Eye (tissue), 1 donor: Measurements from ENCODE around the gene PLCD1.
"Not testable (repeated sequence)": the region's sequence is repeated elsewhere in the genome, so short reads cannot be mapped to it uniquely, and the experiment has no call there.

ENCODE experiments used
- DNase-seq: peaks from one replicate; pipeline ENCODE4 v3.0.0-alpha.2; 2015

PLCD1 gene

GRCh38 chr3:38036286-38036685, 6.8 kb upstream of the PLCD1 start:
- no peak for DNase-seq

DNA sequence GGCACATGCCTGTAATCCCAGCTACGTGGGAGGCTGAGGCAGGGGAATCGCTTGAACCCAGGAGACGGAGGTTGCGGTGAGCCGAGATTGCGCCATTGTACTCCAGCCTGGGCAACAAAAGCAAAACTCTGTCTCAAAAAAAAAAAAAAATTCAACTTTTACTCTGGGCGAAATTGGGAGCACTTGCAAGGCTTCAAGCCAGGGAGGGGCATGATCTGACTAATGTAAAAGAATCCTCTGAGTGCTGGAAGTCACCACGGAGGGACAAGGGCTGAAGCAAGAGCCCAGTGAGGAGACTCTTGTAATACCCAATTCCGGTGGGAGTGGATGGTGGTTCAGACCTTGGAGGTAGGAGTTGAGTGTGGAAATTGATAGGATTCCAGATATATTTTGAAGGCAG, 4.9 kb upstream of the PLCD1 start:
- DNase-seq: not testable (repeated sequence)

DNA sequence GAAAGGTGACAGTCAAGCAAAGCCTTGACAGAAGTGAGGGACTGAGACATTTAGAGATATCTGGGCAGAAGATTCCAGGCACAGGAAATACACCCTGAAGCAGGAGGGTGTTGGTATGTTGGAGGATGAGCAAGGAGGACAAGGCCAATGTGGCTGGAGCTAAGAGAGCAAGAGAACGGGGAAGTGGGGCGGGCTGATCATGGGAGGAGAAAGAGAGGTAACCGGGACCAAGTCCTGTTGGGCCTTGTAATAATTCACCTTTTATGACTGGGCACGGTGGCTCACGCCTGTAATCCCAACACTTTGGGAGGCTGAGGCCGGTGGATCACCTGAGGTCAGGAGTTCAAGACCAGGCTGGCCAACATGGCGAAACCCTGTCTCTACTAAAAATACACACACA, 4.1 kb upstream of the PLCD1 start:
- DNase-seq: not testable (repeated sequence)

DNA sequence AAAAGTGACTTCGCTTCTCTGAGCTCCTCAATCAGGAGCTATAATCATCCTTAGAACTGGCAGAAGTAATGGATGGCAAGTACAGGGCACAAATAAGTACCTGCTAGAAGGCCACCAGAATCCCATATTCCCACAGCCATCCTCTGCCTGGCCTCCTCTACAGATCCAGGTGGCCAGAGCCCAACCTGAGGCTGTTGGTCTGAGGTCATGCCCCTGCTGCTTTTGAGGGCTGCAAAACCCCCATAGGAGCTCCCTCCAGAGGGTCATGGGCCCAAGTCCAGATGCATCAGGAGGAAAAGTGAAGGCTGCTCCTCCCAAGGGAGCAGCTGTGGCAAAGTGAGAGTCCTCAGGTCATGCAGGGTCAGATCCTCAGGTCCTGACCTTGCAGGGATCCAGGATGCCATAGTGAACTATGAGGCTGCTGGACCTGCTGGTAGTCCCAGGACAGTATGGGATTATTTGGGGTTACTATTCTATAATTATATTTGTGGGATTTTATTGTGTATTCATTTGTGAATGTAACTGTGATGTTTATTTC, 3.0 kb upstream of the PLCD1 start:
- no peak for DNase-seq

DNA sequence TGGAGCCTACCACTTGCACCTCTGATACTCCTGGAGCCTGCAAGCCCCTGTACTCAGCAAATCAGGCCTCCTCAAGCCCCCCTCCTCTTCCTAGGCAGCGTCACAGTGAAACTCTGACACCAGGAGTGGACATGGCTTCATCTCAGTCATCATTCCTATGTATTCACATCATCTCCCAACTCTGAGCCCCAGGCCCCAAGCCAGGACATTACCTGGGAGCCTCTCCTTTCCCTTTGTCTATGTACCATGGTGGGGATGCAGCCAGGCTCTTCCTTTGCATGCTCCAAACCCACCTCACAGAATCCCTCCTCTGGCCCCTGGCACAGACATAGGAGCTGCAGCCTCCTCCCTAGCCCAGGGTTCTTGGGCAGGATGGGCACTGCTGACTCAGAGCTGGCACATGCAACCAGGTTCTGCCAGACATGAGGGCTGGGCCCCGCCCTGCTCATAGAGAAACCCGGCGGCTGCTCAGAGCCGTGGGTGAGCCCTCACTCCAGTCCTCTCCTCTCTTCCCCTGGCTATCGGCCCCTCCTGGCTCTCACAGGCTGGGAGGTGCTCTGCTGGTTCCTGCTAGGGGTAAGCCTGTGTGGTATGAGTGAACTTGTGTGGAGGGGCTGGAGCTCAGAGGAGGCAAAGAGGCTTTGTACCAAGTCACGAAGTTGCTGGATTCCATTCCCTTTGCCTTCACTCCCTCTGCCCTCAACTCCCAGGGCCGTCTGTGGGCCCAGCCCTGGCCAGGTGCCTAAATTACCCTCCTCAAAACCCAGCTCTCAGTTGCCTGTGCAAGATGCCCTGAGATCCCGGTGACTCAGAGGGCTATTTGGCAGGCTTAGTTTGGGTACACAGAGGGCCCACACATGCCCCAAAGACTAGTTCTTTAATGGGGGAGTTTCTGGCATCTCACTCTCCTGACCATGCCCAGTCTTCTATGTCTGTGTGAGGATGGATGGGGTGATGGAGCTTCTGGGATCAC, 1.9 kb upstream of the PLCD1 start:
- DNase-seq: no peak

DNA sequence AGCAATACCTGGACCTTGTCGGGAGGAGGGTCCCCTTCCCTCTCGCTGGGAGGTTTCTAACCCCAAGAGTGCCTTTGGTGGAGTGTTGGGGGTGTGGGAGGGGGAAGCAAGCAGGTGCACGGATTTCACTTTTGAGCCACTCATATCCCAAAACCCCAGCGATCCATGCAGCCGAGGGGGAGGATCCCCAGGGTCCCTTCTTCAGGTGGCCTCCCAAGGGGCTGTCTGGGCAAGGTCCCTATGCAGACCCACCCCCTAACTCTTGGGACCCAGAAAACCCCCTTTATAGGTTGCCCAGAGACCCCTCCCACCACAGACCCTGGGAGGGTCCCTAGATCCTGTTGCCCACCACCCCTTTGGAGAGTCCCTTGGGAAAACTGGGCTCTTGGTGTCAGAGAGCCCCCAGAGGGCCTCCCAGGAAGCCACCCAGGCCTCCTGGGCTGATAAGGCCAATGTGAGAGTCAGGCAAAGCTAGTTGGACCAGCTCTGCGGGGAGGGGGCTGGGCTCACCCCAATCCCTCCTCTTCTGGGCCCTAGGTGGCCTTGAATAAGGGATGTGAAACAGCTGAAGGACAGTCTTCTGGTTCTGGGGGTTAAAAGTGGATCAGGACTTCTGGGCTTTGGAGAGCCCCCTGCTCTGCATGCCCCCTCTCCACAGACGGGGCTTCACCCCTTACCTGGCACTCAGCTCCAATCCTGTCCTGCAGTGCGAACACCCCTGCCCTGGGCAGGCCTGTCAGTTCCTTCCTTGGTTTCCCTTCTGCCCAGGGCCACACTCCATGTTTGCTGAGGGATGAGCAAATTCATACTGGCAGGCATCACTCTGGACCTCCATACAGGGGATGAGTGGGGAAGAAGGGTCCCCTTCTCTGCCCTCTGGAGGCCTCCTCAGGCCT, 932 bp upstream of the PLCD1 start:
- no peak for DNase-seq

- peak; percentile 63 for DNase-seq
Measured at GRCh38 chr3:38028621-38029361, 651 bp downstream of the PLCD1 start.

DNA sequence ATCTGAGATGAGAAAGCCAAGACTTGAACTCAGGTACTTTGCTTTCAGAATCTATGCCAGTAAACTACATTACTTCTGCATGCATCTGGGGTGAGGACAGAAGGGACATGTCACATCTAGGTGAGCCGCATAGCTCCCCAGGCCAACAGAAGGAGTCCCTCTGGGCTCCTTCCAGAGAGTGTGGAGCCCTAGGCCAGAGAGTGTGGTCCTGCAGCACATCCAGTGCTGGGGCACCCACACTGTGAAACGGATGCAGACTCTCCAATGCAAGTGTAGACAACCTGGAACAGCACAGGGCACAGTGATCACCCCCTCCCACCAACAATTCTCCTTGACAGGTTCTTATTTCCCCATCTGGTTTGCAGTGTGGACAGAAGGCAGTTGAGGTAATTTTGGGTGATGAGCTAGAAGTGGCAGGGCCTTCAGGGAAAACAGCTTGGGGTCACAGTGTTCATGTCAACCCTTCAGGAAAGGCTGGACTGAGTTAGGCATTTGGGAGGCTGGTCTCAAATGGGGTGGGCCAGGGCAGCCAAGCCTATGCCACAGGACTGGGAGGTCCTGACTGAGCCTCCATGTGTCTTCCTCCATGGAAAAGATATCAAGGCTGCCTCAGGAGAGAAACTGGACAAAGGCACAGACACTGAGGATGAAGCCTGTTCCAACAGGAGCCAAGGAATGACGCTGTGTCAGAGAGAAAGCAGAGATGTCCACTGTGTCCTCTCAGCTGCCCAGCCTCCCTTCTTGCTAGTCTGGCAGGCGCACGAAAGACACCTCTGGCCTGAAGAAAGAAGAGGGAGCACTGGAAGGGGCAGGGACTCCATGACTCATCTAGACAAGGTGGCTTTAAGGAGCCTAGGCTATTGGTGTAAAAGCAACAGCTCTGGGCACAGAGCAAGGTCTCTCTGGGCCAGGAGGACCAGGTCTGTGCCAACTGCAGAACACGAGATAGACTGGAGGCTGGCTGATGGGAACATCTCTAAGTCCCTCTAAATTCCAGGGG, 1.7 kb downstream of the PLCD1 start:
- peak; percentile 24 for DNase-seq

DNA sequence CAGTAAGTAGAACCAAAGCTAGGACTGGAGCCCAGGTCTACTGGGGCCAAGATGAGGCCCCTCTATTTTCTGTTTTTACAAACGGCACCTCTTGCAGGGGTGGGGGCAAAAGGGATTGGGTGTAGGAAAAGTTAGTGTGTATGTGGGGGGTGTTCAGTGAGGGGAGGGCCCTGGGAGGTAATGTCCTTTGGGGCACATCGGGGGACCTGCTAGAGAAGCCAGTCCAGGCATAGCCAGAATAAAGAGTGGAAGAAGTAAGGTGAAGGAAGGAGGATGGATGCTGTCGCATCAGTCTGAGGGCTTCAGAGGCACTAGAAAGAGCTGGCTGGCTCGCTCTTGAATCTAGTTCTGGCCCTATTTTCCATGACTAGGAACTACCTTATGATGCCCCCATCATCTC, 2.6 kb downstream of the PLCD1 start:
- DNase-seq: no peak

DNA sequence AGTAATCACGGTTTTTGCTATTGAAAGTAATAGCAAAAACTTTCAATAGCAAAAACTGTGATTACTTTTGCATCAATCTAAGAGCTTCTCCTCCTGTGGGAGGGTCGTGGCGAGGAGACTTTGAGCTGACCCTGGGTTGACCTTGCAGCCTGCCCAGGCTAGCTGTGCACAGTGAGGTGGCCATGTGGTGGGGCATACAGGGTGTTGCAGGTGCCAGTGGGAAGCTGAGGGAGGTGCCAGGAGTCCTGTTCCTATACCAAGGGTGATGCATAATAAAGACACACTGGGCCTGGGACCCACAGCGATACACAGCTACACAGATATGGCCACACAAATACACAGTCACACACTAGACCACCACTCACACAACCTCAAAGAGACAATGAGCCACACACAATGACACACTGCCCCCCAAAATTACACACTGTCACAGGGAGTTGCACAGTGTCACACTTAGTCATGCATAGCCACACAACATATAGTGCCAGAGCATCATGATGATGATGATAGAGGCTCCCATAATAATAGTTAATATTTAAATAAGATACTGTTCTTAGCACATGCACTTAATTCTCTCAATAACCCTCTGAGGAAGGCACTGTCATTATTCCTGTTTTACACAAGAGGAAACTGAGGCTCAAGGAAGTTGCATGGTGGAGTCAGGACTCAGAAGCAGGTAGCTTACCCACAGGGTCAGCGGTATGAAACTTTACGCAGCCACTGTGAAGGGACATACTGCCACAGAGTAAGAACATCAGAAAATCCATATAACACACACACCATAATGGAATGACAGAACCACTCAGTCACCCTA, 6.3 kb downstream of the PLCD1 start:
- DNase-seq: no peak

GRCh38 chr3:38022301-38022700, 7.1 kb downstream of the PLCD1 start:
- DNase-seq: no peak

DNA sequence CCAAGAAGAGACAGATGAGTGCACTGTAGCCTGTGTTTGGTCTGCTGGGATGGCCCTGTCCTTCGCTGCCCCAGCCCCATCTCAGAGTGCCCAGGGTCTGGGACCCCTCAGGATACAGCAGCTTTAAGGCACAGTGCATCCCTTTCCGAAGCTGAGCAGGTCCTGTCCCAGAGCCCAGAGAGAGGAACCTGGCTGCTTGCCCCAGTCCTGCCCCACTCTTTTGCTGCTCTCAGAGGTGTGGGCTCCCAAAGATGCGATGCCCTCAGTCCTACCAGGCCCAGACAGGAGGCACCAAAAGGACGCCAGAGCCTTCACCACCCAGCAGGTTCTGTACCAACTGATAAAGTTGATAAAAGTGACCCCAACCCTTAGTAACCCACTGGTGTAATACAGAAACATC, 8.2 kb downstream of the PLCD1 start:
- no peak for DNase-seq

GRCh38 chr3:38020342-38020726, 9.1 kb downstream of the PLCD1 start:
- DNase-seq: no peak

DNA sequence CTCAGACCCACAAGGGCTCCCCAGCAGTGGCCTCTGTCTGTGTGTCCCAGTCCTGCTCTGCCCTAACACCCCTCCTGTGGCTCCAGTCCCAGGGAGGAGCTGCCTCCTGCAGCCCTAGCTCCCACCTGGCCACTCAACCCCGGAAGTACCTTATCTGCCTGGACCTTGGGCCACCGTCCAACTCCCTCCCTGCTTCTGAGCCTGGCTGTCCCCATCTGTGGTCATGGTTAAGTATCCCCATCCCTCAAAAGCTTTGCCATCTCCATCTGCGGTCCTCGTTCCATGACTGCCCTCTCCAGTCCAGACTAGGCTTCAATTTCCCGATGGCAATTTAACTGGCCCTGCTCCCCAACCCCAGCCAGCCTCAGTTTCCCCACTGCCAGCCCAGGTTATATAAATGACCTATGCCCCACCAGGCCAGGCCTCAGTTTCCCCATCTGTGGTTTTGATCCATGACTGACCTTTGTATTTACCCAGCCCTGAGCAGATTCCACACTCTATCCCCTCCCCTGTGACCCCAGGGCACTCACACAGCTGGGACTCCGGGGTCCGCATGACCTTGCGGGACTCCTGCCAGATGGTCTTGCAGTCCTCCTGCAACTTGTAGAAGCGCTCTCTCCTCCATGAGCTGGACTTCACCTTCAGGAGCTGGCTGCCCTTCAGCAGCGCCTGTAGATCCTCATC, 9.6 kb downstream of the PLCD1 start:
- no peak for DNase-seq

- DNase-seq: no peak
Measured at GRCh38 chr3:38018296-38019266, 10.9 kb downstream of the PLCD1 start.

DNA sequence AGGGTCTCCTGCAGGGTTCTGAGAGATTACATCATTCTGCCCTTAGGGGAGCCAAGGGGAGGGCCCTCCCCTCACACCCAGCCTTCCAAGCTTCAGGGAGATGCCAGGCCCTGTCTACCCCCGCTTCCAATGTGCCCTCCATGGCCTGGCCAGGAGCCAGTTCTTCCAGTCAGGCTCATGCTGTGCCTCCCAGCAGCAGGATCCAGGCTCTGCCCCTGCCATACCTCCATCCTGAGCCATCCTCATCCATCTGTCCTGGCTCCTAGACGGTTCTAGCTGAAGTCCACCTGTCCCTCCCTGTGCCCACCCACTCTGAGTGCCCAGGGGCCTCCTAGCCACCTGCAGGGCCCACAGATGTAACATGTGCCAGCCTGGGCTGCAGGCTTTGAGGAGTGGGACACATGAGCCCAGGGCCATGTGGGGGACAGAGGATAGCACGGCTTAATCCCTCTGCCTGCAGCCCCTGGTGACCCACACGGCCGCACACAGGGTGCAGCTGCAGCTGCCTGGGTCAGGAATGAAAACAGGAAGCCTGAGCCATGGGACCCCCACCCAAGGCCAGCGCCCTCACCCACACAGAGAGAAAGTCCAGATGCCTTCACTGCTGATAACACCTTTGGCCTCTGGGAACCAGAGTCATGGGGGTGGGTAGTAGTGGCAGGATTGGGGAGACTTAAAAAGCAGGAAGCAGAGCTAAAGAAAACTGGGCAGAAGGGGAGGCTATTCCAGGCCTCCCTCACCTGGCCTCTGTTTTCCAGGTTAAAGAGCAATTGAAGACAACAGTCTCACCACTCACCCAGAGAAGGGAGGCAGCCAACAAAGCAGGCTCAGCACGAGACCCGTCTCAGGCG, 11.8 kb downstream of the PLCD1 start:
- no peak for DNase-seq

DNA sequence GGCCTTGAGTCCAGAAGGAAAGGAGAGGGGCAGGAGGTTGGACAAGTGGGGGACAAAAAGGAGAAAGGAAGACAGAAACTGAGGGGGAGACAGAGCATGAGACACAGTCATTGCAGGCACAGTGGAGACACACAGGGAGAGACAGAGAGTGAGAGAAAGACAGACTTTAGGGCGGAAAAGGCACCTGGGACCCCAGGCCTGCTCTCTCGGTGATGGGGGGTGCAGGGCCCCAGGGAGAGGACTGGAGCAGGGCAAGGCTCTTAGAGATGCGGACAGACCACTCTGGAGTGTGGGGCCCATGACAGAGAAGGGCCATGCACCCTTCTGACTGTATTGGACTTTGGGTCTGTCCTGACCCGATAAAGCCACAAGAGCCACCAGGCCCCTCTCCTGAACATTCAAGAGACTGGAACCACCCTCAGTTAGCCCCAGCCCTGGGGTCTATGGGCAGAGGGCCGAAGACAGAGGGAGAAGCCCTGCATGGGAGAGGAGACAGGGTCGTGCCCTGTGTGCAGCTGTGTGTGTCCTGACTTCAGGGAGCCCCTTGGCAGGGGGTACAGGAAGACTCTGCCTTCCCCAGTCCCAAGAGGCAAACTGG, 12.5 kb downstream of the PLCD1 start:
- DNase-seq: no peak
